ENCODE results near the gene APBA3.

GRCh38 chr19:3808420-3809143 lies 47.1 kb upstream of the APBA3 start:
- TF ChIP-seq POLR2A (conservative IDR thresholded peaks at IDR 0.05) (no peak), MEF2A (IDR thresholded peaks at IDR 0.05; ENCODE audit: control insufficient read depth, low read depth, low read length) (no peak), E2F4 (CRISPR knock-in tag; IDR thresholded peaks at IDR 0.05; ENCODE audit: low read depth) (no peak), ZNF274 (IDR thresholded peaks at IDR 0.05; ENCODE audit: borderline replicate concordance, low read depth, low read length) (no peak), ZNF512 (tag; IDR thresholded peaks at IDR 0.05) (no peak), ZBTB33 (CRISPR knock-in tag; IDR thresholded peaks at IDR 0.05) (peak; percentile 50; the same call in 1 of the 2 replicates), SNRNP70 (optimal IDR thresholded peaks at IDR 0.05; ENCODE audit: low read depth, low read length) (no peak), HNRNPH1 (optimal IDR thresholded peaks at IDR 0.05; ENCODE audit: low read depth, low read length) (no peak), ILF3 (IDR thresholded peaks at IDR 0.05; ENCODE audit: borderline replicate concordance) (no peak), BHLHE40 (IDR thresholded peaks at IDR 0.05; ENCODE audit: low read length) (no peak), BCL6 (CRISPR knock-in tag; IDR thresholded peaks at IDR 0.05) (no peak), SP1 (CRISPR knock-in tag; IDR thresholded peaks at IDR 0.05) (no peak), TBP (optimal IDR thresholded peaks at IDR 0.05; ENCODE audit: low read depth, low read length) (no peak), MCM3 (IDR thresholded peaks at IDR 0.05) (no peak)
